ENCODE data around the gene CIB4.

Gene CIB4

DNA sequence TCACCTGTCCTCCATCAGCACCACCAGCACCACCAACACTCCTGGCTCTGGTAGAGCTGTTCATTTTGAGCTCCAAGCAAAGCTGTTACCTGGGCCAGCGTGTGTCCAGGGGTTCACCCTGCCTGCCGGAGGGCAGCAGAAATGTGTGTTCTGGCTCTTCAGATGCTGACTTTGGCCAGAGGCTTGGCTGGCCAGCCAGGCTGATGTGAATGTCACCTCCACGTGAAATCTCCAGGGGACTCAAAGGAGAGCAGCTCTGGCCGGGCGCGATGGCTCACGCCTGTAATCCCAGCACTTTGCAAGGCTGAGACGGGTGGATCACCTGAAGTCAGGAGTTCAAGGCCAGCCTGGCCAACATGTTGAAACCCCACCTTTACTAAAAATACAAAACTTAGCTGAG, 33.5 kb downstream of the CIB4 start:
- H3K79me2 ChIP-seq, result no peaks in the 10 kb centered on the region
- TF ChIP-seq, protein P1, sequence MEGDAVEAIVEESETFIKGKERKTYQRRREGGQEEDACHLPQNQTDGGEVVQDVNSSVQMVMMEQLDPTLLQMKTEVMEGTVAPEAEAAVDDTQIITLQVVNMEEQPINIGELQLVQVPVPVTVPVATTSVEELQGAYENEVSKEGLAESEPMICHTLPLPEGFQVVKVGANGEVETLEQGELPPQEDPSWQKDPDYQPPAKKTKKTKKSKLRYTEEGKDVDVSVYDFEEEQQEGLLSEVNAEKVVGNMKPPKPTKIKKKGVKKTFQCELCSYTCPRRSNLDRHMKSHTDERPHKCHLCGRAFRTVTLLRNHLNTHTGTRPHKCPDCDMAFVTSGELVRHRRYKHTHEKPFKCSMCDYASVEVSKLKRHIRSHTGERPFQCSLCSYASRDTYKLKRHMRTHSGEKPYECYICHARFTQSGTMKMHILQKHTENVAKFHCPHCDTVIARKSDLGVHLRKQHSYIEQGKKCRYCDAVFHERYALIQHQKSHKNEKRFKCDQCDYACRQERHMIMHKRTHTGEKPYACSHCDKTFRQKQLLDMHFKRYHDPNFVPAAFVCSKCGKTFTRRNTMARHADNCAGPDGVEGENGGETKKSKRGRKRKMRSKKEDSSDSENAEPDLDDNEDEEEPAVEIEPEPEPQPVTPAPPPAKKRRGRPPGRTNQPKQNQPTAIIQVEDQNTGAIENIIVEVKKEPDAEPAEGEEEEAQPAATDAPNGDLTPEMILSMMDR (IDR thresholded peaks at IDR 0.05), result no peak
- no peaks in the 10 kb centered on the region for H3K9me3 ChIP-seq (ENCODE audit: control insufficient read depth, low read length)
- H3K36me3 ChIP-seq (ENCODE audit: control insufficient read depth, insufficient read depth, low read length), result no peaks in the 10 kb centered on the region
- H3K4me3 ChIP-seq (ENCODE audit: low read depth, low read length), result no peak overlapping the region
- no peak overlapping the region for H3K9ac ChIP-seq
- no peak overlapping the region for H2AFZ ChIP-seq
- H3K27me3 ChIP-seq (ENCODE audit: control insufficient read depth, insufficient read depth, low read length), result no peaks in the 10 kb centered on the region
- H3K4me1 ChIP-seq, result peaks cover 24% of the 10 kb centered on the region
- H3K4me2 ChIP-seq (ENCODE audit: low read length), result no peak overlapping the region
- H3K27ac ChIP-seq, result no peak overlapping the region

DNA sequence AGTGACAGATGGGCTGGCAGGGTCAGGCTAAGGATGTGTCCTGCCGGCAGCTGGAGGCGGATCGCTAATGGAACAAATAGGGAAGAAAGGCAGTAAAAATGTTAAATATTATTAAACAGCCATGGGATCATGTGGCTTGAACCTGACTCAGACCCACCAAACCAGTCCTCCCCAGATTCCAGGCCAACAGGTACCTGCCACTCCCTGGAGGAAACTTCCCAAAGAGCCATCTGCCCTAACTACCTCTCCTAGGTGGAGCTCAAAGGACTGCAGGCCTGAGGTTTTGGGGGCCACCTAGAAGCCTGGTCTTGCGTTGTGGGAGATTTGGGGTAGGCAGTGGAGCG, 34.3 kb downstream of the CIB4 start:
- no peak overlapping the region for H3K27ac ChIP-seq
- TF ChIP-seq, protein P1 (IDR thresholded peaks at IDR 0.05), result no peak

DNA sequence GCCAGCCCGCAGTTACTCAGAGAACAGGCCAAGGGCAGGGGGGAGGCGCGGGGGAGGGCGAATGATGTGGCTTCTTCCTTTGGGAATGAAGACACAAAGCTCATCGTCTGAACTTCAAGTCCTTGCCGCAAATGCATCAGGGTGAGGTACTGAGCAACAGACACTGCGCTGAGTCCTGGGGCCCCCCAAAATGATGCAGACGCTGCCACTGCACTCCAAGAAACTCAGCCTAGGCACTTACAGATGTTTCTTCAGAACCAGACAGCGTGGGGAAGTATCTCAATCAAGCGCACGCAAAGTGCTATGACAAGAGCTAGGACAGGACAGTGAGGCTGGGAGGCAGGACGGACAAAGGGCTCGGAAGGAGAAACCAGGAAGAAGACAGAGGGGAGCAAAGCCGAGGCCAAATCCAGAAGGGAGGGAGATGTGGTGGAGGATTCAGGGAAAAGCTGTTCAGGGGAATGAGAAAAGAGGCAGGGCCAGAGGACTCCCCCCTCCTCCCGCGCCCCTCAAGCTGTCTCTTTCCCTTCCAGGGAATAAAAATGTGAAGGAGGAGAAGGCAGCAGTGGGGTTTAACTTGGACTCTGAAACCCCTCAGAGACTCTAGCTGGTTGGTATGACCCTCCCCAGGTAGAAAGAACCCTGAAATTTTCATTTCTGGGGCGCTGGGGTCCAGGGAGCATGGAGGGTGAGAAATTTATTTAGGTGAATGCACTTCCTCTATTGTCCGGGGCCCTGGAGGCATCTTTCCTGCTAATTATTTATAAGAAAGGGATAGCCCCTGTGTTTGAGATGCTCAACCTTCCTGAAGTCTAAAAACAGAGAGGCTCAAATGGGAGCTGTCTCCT, 34.9 kb downstream of the CIB4 start:
- TF ChIP-seq, protein P1 (IDR thresholded peaks at IDR 0.05), result no peak
- Histone ChIP-seq H3K9me3 (ENCODE audit: control insufficient read depth, low read length) (no peaks in the 10 kb centered on the region), H3K4me3 (ENCODE audit: low read depth, low read length) (no peak overlapping the region), H3K27ac (no peak overlapping the region), H3K27me3 (ENCODE audit: control insufficient read depth, insufficient read depth, low read length) (no peaks in the 10 kb centered on the region), H2AFZ (no peak overlapping the region), H3K4me1 (peaks cover 20% of the 10 kb centered on the region), H3K4me2 (ENCODE audit: low read length) (no peak overlapping the region), H3K79me2 (no peaks in the 10 kb centered on the region), H3K36me3 (ENCODE audit: control insufficient read depth, insufficient read depth, low read length) (no peaks in the 10 kb centered on the region), H3K9ac (no peak overlapping the region)

More for the DNA sequence above, 34.3 kb downstream of the CIB4 start:
- Histone ChIP-seq H3K79me2 (no peaks in the 10 kb centered on the region), H3K4me3 (ENCODE audit: low read depth, low read length) (no peak overlapping the region), H3K4me2 (ENCODE audit: low read length) (no peak overlapping the region), H2AFZ (no peak overlapping the region), H3K9ac (no peak overlapping the region), H3K9me3 (ENCODE audit: control insufficient read depth, low read length) (no peaks in the 10 kb centered on the region), H3K4me1 (peaks cover 20% of the 10 kb centered on the region), H3K36me3 (ENCODE audit: control insufficient read depth, insufficient read depth, low read length) (no peaks in the 10 kb centered on the region), H3K27me3 (ENCODE audit: control insufficient read depth, insufficient read depth, low read length) (no peaks in the 10 kb centered on the region)

DNA sequence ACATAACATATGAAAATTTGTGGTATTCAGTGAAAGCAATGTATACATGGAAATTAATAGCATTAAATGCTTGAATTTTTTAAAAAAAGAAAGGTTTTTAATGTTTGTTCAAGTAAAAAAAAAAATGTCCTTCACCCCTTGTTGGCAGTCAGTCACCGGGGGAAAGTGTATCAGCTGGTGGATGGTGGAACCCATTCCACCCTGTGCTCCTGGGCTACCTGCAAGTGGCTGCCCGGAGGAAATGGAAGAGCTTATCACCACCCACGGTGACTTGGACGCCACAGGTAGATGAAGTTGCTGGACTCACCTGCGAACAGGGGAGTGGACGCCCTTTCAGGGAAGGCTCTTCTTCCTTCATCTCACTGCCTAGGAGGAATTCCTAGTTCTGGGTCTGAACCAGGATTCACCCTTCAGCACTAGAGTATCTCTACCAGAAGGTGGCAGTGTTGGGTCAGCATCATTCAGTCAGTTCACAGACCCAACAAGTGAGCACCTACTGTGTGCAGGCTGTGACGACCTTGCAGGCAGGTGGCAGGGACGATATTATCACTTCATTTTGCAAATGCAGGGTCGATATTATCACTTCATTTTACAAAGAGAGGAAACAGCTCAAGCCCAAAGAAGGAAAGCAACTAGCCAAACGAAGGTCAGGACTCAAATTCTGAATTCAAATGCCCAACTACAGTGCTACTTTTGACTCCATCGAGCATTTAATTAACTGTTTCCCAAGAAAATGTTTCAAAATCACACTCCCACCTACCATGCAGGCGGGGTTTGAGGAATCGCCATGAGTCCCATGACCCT, 35.8 kb downstream of the CIB4 start:
- H3K79me2 ChIP-seq, result no peaks in the 10 kb centered on the region

More for the DNA sequence above, 35.8 kb downstream of the CIB4 start:
- Histone ChIP-seq H3K9ac (no peak overlapping the region), H3K9me3 (ENCODE audit: control insufficient read depth, low read length) (no peaks in the 10 kb centered on the region), H3K27me3 (ENCODE audit: control insufficient read depth, insufficient read depth, low read length) (no peaks in the 10 kb centered on the region), H3K36me3 (ENCODE audit: control insufficient read depth, insufficient read depth, low read length) (no peaks in the 10 kb centered on the region), H2AFZ (no peak overlapping the region), H3K4me1 (peaks cover 16% of the 10 kb centered on the region), H3K4me2 (ENCODE audit: low read length) (no peak overlapping the region), H3K4me3 (ENCODE audit: low read depth, low read length) (no peak overlapping the region), H3K27ac (no peak overlapping the region)
- TF ChIP-seq, protein P1 (IDR thresholded peaks at IDR 0.05), result peak; percentile 91

Data from parathyroid adenoma (tissue), 2 donors.